Gastroesophageal sphincter (tissue), 4 donors: ENCODE measurements around the gene KIZ. TPM values are rescaled to one million over a fixed set of nuclear protein-coding genes. Genes with fewer than 3 reads are reported as not detected.

Source experiments
- ATAC-seq: fragments of 150-250 bp; one replicate; pipeline ENCODE4 v1.9.1; 2016; ENCODE audit warnings: mild to moderate bottlenecking, moderate library complexity
- H3K27ac ChIP-seq, 4 donors: fragments of 200-600 bp; sonication (generic) in 3 of 4; 1 replicate in 3 of 4; 2 replicates in 1 of 4; pipeline ENCODE4 v1.5.1; 2016 to 2019
- H3K27me3 ChIP-seq: fragments of 200-600 bp; sonication (generic); one replicate; pipeline ENCODE4 v1.5.1; 2019
- H3K36me3 ChIP-seq, 2 donors: fragments of 200-600 bp; sonication (generic); one replicate each; pipeline ENCODE4 v1.5.1; 2019; ENCODE audit warnings: control low read depth in 1 of 2
- H3K4me1 ChIP-seq, 3 donors: fragments of 200-600 bp; sonication (generic); 1 replicate in 2 of 3; 2 replicates in 1 of 3; pipeline ENCODE4 v1.5.1; 2016 to 2019; ENCODE audit warnings: control low read depth in 2 of 3
- H3K4me3 ChIP-seq, 2 donors: fragments of 200-600 bp; sonication (generic); one replicate each; pipeline ENCODE4 v1.5.1; 2019; ENCODE audit warnings: mild to moderate bottlenecking in 1 of 2, moderate library complexity in 1 of 2
- H3K9me3 ChIP-seq, 3 donors: fragments of 200-600 bp; sonication (generic); one replicate each; pipeline ENCODE4 v1.5.1; 2017 to 2019; ENCODE audit warnings: control low read depth in 2 of 3
- EP300 ChIP-seq: sonication (generic); formaldehyde crosslinking; IDR thresholded peaks from one replicate; pipeline ENCODE4 v1.6.1; 2017; ENCODE audit warnings: antibody characterized with exemption, mild to moderate bottlenecking
- POLR2A ChIP-seq, 2 donors: fragments of 450-650 bp; IDR thresholded peaks; one replicate each; pipeline ENCODE4 v1.6.1; 2017; ENCODE audit warnings: antibody characterized with exemption in 2 of 2, mild to moderate bottlenecking in 2 of 2, moderate library complexity in 1 of 2
- POLR2AphosphoS5 ChIP-seq: sonication (generic); formaldehyde crosslinking; IDR thresholded peaks from one replicate; pipeline ENCODE4 v1.6.1; 2017; ENCODE audit warnings: antibody characterized with exemption
- WGBS, 2 donors: methylation state at CpG; one replicate each; pipeline ENCODE4 v1.1.5; 2018; ENCODE audit warnings: low coverage in 1 of 2; 5-methylcytosine and 5-hydroxymethylcytosine counted together
- total RNA-seq, 4 donors: library from RNA; depleted of rRNA; stranded (reverse); fragments of >200 nt; gene quantifications; one replicate each; pipeline ENCODE4 v1.1.0, GENCODE V29; 2016
- TF ChIP-seq, protein P1 (sequence below), 4 experiments: fragments of 200-600 bp in 2 of 4; fragments of 450-650 bp in 2 of 4; sonication (generic) in 1 of 4; IDR thresholded peaks; one replicate each; pipeline ENCODE4 v1.5.1; 2017 to 2019; ENCODE audit warnings: antibody characterized with exemption in 4 of 4, mild to moderate bottlenecking in 2 of 4, moderate library complexity in 2 of 4

The KIZ gene
- total RNA-seq, 4 donors from 2014 or later = 19.9 to 31.0 (median 30.6) TPM

DNA sequence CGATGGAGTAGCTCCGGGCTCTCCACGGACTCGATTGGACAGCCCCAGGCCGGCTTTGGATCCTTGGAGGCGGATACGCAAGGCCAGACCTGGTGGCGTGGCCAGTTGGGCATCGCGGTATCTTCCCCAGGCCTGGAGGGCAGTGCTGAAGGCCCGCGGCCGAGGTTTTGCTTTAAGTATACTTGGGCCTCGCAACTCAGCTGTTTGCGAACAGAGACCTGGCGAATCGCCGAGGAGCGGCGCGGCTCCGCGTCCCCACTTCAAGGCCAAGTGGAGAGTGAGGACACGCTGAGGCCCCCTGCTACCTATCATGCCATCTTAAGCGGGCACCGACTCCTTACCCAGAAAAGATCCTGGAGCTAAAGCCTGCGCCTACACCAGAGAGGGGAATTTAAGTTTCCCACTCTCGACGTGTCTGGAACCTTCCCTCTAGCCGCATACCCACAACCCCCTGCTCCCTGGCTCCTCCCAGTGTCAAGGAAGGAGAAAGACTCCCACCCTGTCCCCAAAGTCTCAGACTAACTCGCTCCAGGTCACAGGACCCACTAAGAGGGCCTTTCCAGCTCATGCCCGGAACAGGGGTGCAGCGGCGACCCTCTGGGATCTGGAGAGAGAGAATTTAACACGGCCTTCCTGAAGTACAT lies 23.8 kb upstream of the KIZ start:
- no peak for ATAC-seq
- Histone ChIP-seq H3K27ac (peak overlapping the region in 1 of 4 donors; percentile 38), H3K4me1 (peaks cover 0 to 64% (median 32%) of the 10 kb centered on the region in 3 donors), H3K9me3 (no peaks in the 10 kb centered on the region), H3K4me3 (peak overlapping the region in 1 of 2 donors; percentile 46), H3K27me3 (peaks cover 98% of the 10 kb centered on the region), H3K36me3 (no peaks in the 10 kb centered on the region)
- WGBS, 2 donors = 0 to 17% methylated on average over 1 to 2 of the region's 35 CpGs
- TF ChIP-seq, protein P1, sequence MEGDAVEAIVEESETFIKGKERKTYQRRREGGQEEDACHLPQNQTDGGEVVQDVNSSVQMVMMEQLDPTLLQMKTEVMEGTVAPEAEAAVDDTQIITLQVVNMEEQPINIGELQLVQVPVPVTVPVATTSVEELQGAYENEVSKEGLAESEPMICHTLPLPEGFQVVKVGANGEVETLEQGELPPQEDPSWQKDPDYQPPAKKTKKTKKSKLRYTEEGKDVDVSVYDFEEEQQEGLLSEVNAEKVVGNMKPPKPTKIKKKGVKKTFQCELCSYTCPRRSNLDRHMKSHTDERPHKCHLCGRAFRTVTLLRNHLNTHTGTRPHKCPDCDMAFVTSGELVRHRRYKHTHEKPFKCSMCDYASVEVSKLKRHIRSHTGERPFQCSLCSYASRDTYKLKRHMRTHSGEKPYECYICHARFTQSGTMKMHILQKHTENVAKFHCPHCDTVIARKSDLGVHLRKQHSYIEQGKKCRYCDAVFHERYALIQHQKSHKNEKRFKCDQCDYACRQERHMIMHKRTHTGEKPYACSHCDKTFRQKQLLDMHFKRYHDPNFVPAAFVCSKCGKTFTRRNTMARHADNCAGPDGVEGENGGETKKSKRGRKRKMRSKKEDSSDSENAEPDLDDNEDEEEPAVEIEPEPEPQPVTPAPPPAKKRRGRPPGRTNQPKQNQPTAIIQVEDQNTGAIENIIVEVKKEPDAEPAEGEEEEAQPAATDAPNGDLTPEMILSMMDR (IDR thresholded peaks at IDR 0.05) = no peak
- TF ChIP-seq POLR2A (IDR thresholded peaks at IDR 0.05) (no peak), POLR2AphosphoS5 (no peak), EP300 (no peak)

- peaks cover 100% of the 10 kb centered on the region for H3K27me3 ChIP-seq
- TF ChIP-seq POLR2AphosphoS5 (no peak), EP300 (no peak), POLR2A (IDR thresholded peaks at IDR 0.05) (no peak)
- TF ChIP-seq, protein P1 (IDR thresholded peaks at IDR 0.05) = no peak
- H3K9me3 ChIP-seq = no peaks in the 10 kb centered on the region
- H3K36me3 ChIP-seq = no peaks in the 10 kb centered on the region
- no peak overlapping the region for H3K27ac ChIP-seq
- H3K4me1 ChIP-seq = peaks cover 0 to 64% (median 32%) of the 10 kb centered on the region in 3 donors
- 4 to 7% methylated on average over 5 to 8 of the region's 38 CpGs for WGBS, 2 donors
- ATAC-seq = no peak
- H3K4me3 ChIP-seq = peak overlapping the region in 1 of 2 donors; percentile 46
Measured at GRCh38 chr20:21102603-21103311, 23.1 kb upstream of the KIZ start.

DNA sequence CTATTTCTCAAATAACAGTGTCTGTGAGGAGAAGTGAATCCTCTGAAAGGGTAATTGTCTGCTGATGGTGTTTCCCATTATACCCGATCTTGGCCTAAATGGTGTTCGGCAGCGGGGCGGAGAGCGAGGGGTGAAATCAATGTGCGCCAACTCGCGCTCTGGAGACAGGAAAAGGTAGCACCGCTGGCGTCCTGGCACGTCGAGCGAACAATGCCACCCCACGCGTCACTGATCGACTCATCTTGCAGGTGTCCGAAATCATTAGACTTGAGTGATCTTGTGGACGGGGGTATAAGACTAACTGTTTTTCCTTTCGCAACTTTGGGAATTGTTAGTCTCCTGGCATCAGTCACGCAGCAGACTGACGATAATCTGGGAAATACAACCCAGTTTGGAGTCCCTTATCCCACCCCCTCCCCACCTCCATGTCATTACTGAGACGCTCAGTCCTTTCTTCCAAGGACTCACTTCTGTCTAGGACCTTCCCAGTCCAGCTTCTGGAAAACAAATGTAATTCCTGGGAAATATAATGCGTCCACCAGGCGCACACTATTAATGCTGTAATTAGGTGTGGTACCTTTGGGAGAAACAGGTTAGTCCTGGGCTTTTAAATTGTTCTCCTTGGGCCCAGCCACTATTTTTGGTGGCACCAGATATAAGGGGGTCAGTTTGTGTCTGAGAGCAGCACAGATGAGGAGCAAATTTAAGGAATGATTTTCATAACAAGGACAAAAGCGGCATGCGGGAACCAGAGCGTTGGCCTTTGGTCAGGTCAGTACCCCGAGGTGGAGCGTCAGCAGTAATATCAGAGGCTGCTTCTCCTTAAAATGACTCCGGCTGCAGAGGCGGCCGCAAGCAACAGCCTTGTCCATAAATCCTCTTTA lies 22.1 kb upstream of the KIZ start:
- TF ChIP-seq, protein P1 (IDR thresholded peaks at IDR 0.05) = no peak
- TF ChIP-seq POLR2A (IDR thresholded peaks at IDR 0.05) (no peak), EP300 (no peak), POLR2AphosphoS5 (no peak)
- peaks cover 0 to 64% (median 32%) of the 10 kb centered on the region in 3 donors for H3K4me1 ChIP-seq
- no peak for ATAC-seq
- H3K27ac ChIP-seq = no peak overlapping the region
- H3K36me3 ChIP-seq = no peaks in the 10 kb centered on the region
- H3K4me3 ChIP-seq = no peak overlapping the region
- peaks cover 100% of the 10 kb centered on the region for H3K27me3 ChIP-seq
- H3K9me3 ChIP-seq = no peaks in the 10 kb centered on the region
- 5% methylated on average over 14 to 23 of the region's 32 CpGs for WGBS, 2 donors

GRCh38 chr20:21104466-21104761 lies 21.5 kb upstream of the KIZ start:
- no peaks in the 10 kb centered on the region for H3K36me3 ChIP-seq
- TF ChIP-seq, protein P1 (IDR thresholded peaks at IDR 0.05) = no peak
- TF ChIP-seq POLR2A (IDR thresholded peaks at IDR 0.05) = no peak
- no peak for TF ChIP-seq POLR2AphosphoS5
- no peak for TF ChIP-seq EP300
- H3K4me3 ChIP-seq = no peak overlapping the region
- H3K27ac ChIP-seq = no peak overlapping the region
- H3K27me3 ChIP-seq = peaks cover 100% of the 10 kb centered on the region
- WGBS, 2 donors = 19% methylated on average over 4 of the region's 5 CpGs; no CpG with 5 or more reads in 1 of the 2 donors
- H3K9me3 ChIP-seq = no peaks in the 10 kb centered on the region
- peaks cover 0 to 63% (median 32%) of the 10 kb centered on the region in 3 donors for H3K4me1 ChIP-seq
- no peak for ATAC-seq
